Measurements from ENCODE around the gene MINK1. TPM values are rescaled to one million over a fixed set of nuclear protein-coding genes. Genes with fewer than 3 reads are reported as not detected.

MINK1 gene
- total RNA-seq, 1 experiment from 2014 or later: 28.7 TPM

DNA sequence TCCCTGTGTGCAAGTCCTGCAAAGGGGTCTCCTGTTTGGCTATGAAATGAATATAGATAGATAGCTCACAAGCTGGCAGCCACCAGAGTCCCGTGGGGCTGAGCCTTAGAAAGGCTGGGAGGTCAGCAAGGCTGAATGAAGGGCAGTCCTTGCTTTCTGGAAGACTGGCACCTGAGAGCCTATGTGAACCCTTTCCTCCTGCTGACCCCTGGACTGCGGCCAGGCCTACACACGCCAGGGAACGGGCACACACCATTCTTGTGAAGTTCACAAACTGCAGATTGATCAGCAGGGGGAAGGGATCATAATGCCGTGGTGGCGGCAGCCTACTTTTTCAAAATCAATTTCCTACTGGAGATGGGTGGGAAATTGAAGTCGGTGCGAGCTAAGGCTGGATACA, 65.2 kb downstream of the MINK1 start:
- Histone ChIP-seq H3K36me3 (ENCODE audit: insufficient read depth, low read length) (no peaks in the 10 kb centered on the region; the same call in 1 of the 2 replicates), H2AFZ (ENCODE audit: low read length) (no peak overlapping the region), H3K79me2 (ENCODE audit: low read length) (no peaks in the 10 kb centered on the region), H3K4me1 (ENCODE audit: low read length) (peaks cover 6% of the 10 kb centered on the region), H3K27me3 (ENCODE audit: low read length) (no peaks in the 10 kb centered on the region), H3K9me2 (replicated peaks; ENCODE audit: insufficient read depth, low read length) (no peaks in the 10 kb centered on the region), H3K4me3 (ENCODE audit: low read length) (no peak overlapping the region), H4K20me1 (ENCODE audit: insufficient read depth, low read depth, low read length) (0 out of 2 replicates have a peak, but pooled peaks cover 5% of the 10 kb centered on the region), H3K27ac (ENCODE audit: low read length) (no peak overlapping the region), H3K4me2 (ENCODE audit: low read depth, low read length, poor library complexity, severe bottlenecking) (no peak overlapping the region), H3K9me3 (ENCODE audit: low read length) (no peaks in the 10 kb centered on the region), H3K9ac (ENCODE audit: low read length) (no peak overlapping the region)
- DNase-seq: no peak

DNA sequence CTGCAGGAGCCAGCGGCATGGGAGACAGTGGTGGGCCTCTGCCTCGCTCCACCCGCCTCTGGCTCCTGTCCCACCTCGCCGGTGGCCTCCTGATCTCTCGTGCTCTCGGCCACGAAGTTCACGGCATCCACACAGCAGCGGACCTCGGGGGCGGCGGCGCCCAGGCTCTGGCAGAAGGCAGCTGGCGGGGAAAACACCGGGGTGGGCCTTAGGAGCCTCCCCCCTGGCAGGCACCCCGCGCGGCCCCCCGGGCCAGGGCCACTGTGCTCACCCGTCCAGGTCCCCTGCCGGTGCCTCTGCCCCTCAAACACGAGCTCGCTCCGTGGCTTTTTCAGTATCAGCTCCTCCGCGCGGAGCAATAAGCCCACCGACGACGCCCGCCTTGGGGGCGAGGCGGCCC, 65.8 kb downstream of the MINK1 start:
- Histone ChIP-seq H3K79me2 (ENCODE audit: low read length) (no peaks in the 10 kb centered on the region), H3K36me3 (ENCODE audit: insufficient read depth, low read length) (no peaks in the 10 kb centered on the region; the same call in 1 of the 2 replicates), H3K9me2 (replicated peaks; ENCODE audit: insufficient read depth, low read length) (no peaks in the 10 kb centered on the region), H3K4me3 (ENCODE audit: low read length) (no peak overlapping the region), H3K27ac (ENCODE audit: low read length) (no peak overlapping the region), H4K20me1 (ENCODE audit: insufficient read depth, low read depth, low read length) (0 out of 2 replicates have a peak, but pooled peaks cover 5% of the 10 kb centered on the region), H3K4me2 (ENCODE audit: low read depth, low read length, poor library complexity, severe bottlenecking) (no peak overlapping the region), H2AFZ (ENCODE audit: low read length) (no peak overlapping the region), H3K27me3 (ENCODE audit: low read length) (no peaks in the 10 kb centered on the region), H3K9ac (ENCODE audit: low read length) (no peak overlapping the region), H3K9me3 (ENCODE audit: low read length) (no peaks in the 10 kb centered on the region), H3K4me1 (ENCODE audit: low read length) (peaks cover 8% of the 10 kb centered on the region)
- no peak for DNase-seq

GRCh38 chr17:4899341-4900230, 66.4 kb downstream of the MINK1 start, which contains the start of gene C17orf107:
Gene C17orf107, plus strand, starts transcription at chr17:4899536. Its CDS starts 227 bp downstream, at chr17:4899763.
- no peak within 1 kb of the TSS for H3K9ac ChIP-seq (ENCODE audit: low read length)
- H3K4me2 ChIP-seq (ENCODE audit: low read depth, low read length, poor library complexity, severe bottlenecking): no peak within 1 kb of the TSS
- H3K36me3 ChIP-seq (ENCODE audit: insufficient read depth, low read length): no peaks in the 10 kb centered on the region; the same call in 1 of the 2 replicates
- peaks cover 8% of the 10 kb centered on the region for H3K4me1 ChIP-seq (ENCODE audit: low read length)
- 0 out of 2 replicates have a peak, but pooled peaks cover 5% of the 10 kb centered on the region for H4K20me1 ChIP-seq (ENCODE audit: insufficient read depth, low read depth, low read length)
- no peak for DNase-seq
- H3K9me3 ChIP-seq (ENCODE audit: low read length): no peaks in the 10 kb centered on the region
- no peaks in the 10 kb centered on the region for H3K9me2 ChIP-seq (replicated peaks; ENCODE audit: insufficient read depth, low read length)
- H3K27ac ChIP-seq (ENCODE audit: low read length): no peak within 1 kb of the TSS
- no peak within 1 kb of the TSS for H3K4me3 ChIP-seq (ENCODE audit: low read length)
- no peaks in the 10 kb centered on the region for H3K27me3 ChIP-seq (ENCODE audit: low read length)
- no peak within 1 kb of the TSS for H2AFZ ChIP-seq (ENCODE audit: low read length)
- no peaks in the 10 kb centered on the region for H3K79me2 ChIP-seq (ENCODE audit: low read length)

GRCh38 chr17:4900231-4901107, 67.3 kb downstream of the MINK1 start:
- H3K4me2 ChIP-seq (ENCODE audit: low read depth, low read length, poor library complexity, severe bottlenecking): no peak overlapping the region
- no peaks in the 10 kb centered on the region for H3K9me2 ChIP-seq (replicated peaks; ENCODE audit: insufficient read depth, low read length)
- DNase-seq: no peak
- H3K27ac ChIP-seq (ENCODE audit: low read length): no peak overlapping the region
- no peaks in the 10 kb centered on the region for H3K79me2 ChIP-seq (ENCODE audit: low read length)
- no peaks in the 10 kb centered on the region for H3K9me3 ChIP-seq (ENCODE audit: low read length)
- no peak overlapping the region for H3K9ac ChIP-seq (ENCODE audit: low read length)
- H3K27me3 ChIP-seq (ENCODE audit: low read length): no peaks in the 10 kb centered on the region
- no peak overlapping the region for H3K4me3 ChIP-seq (ENCODE audit: low read length)
- H3K4me1 ChIP-seq (ENCODE audit: low read length): peaks cover 8% of the 10 kb centered on the region
- H2AFZ ChIP-seq (ENCODE audit: low read length): no peak overlapping the region
- 0 out of 2 replicates have a peak, but pooled peaks cover 5% of the 10 kb centered on the region for H4K20me1 ChIP-seq (ENCODE audit: insufficient read depth, low read depth, low read length)
- H3K36me3 ChIP-seq (ENCODE audit: insufficient read depth, low read length): no peaks in the 10 kb centered on the region; the same call in 1 of the 2 replicates

DNA sequence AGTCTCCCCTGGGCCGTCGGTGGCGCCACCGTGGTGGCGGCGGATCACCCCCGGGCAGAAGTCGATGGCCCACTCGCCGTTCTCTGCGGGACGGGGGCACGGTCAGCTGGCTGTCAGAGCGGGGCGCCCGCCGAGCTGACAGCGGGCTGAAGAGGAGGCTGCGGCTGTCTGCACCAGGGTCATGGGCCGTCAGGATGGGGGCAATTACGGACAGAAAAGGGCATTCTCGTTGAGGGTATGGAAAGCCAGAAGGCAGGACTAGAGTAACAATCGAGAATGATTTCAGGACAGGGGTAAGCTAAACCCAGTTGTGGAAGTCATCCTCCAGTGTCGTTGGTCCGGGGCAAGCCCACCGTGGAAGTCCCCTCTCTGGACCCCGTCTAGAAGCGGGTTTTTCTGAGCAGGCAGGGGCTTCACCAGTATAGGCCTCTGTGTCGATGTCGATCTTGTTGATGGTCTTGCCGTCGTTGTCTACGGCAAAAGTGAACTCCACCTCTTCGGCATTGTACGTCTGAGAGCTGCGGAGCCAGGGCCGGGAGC, 68.0 kb downstream of the MINK1 start:
- Histone ChIP-seq H3K4me2 (ENCODE audit: low read depth, low read length, poor library complexity, severe bottlenecking) (no peak overlapping the region), H3K9ac (ENCODE audit: low read length) (no peak overlapping the region), H4K20me1 (ENCODE audit: insufficient read depth, low read depth, low read length) (0 out of 2 replicates have a peak, but pooled peaks cover 5% of the 10 kb centered on the region), H3K4me3 (ENCODE audit: low read length) (no peak overlapping the region), H3K27ac (ENCODE audit: low read length) (no peak overlapping the region), H3K4me1 (ENCODE audit: low read length) (peaks cover 8% of the 10 kb centered on the region), H3K9me3 (ENCODE audit: low read length) (no peaks in the 10 kb centered on the region), H3K27me3 (ENCODE audit: low read length) (no peaks in the 10 kb centered on the region), H3K36me3 (ENCODE audit: insufficient read depth, low read length) (no peaks in the 10 kb centered on the region; the same call in 1 of the 2 replicates), H3K79me2 (ENCODE audit: low read length) (no peaks in the 10 kb centered on the region), H2AFZ (ENCODE audit: low read length) (no peak overlapping the region), H3K9me2 (replicated peaks; ENCODE audit: insufficient read depth, low read length) (no peaks in the 10 kb centered on the region)
- no peak for DNase-seq

DNA sequence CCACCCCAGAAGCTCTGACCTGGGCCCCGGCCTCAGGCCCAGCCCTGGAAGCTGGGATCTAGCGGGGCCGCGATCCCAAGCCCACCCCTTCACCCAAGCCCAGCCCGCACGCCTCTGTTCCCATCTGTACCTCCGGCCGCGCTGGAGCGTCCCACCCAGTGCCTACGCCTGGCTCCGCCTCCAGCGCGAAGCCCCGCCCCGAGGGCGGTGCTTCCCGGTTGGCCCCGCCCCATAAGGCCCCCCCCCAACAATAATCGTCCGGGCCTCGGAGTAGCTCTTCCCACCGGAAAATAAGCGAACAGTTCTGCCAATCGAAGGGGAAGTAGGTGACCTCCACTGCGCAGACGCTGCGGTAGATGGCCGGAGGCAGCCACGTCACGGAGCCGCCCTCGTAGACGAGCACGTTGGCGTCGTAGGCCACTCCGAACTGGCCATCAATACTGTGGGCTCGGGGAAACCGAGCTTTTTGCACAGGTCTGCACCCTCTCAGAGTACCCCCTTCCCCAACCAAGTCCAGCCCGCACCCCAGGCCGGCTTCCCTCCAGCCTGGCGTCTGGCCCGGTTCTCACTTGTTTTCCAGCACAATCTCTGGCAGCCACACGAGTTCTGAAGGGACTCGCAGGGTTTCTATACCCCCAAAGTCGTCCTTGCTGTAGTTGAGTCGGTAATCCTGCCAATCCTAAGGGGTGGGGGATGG, 68.7 kb downstream of the MINK1 start:
- Histone ChIP-seq H3K4me1 (ENCODE audit: low read length) (peaks cover 8% of the 10 kb centered on the region), H3K27ac (ENCODE audit: low read length) (no peak overlapping the region)
- DNase-seq: no peak

GRCh38 chr17:4902540-4902939, 69.4 kb downstream of the MINK1 start:
- peaks cover 8% of the 10 kb centered on the region for H3K4me1 ChIP-seq (ENCODE audit: low read length)
- no peak overlapping the region for H3K27ac ChIP-seq (ENCODE audit: low read length)

More for the DNA sequence above, 68.7 kb downstream of the MINK1 start:
- Histone ChIP-seq H4K20me1 (ENCODE audit: insufficient read depth, low read depth, low read length) (0 out of 2 replicates have a peak, but pooled peaks cover 5% of the 10 kb centered on the region), H3K9ac (ENCODE audit: low read length) (no peak overlapping the region), H3K79me2 (ENCODE audit: low read length) (no peaks in the 10 kb centered on the region), H3K4me2 (ENCODE audit: low read depth, low read length, poor library complexity, severe bottlenecking) (no peak overlapping the region), H3K4me3 (ENCODE audit: low read length) (no peak overlapping the region), H3K9me2 (replicated peaks; ENCODE audit: insufficient read depth, low read length) (no peaks in the 10 kb centered on the region), H3K36me3 (ENCODE audit: insufficient read depth, low read length) (no peaks in the 10 kb centered on the region; the same call in 1 of the 2 replicates), H3K27me3 (ENCODE audit: low read length) (no peaks in the 10 kb centered on the region), H3K9me3 (ENCODE audit: low read length) (no peaks in the 10 kb centered on the region), H2AFZ (ENCODE audit: low read length) (no peak overlapping the region)

More at GRCh38 chr17:4902540-4902939, 69.4 kb downstream of the MINK1 start:
- H3K9me2 ChIP-seq (replicated peaks; ENCODE audit: insufficient read depth, low read length): no peaks in the 10 kb centered on the region
- no peak overlapping the region for H3K4me2 ChIP-seq (ENCODE audit: low read depth, low read length, poor library complexity, severe bottlenecking)
- DNase-seq: no peak
- no peak overlapping the region for H3K4me3 ChIP-seq (ENCODE audit: low read length)
- H3K79me2 ChIP-seq (ENCODE audit: low read length): no peaks in the 10 kb centered on the region
- 0 out of 2 replicates have a peak, but pooled peaks cover 5% of the 10 kb centered on the region for H4K20me1 ChIP-seq (ENCODE audit: insufficient read depth, low read depth, low read length)
- no peaks in the 10 kb centered on the region for H3K9me3 ChIP-seq (ENCODE audit: low read length)
- H2AFZ ChIP-seq (ENCODE audit: low read length): no peak overlapping the region
- H3K36me3 ChIP-seq (ENCODE audit: insufficient read depth, low read length): no peaks in the 10 kb centered on the region; the same call in 1 of the 2 replicates
- no peak overlapping the region for H3K9ac ChIP-seq (ENCODE audit: low read length)
- no peaks in the 10 kb centered on the region for H3K27me3 ChIP-seq (ENCODE audit: low read length)

All from Karpas-422 (cell line).